Purkinje cell (primary cell): ENCODE results near the gene TMEM61. TPM values are rescaled to one million over a fixed set of nuclear protein-coding genes. Genes with fewer than 3 reads are reported as not detected.

ENCODE experiments used
- polyA plus RNA-seq: library from polyadenylated mRNA; unstranded; fragments of >200 nt; fragmentation: Nextera tagmentation; gene quantifications from 2 replicates; pipeline ENCODE4 v1.2.1, GENCODE V29; 2014

TMEM61 gene
- not detected in 2 replicates for polyA plus RNA-seq

DNA sequence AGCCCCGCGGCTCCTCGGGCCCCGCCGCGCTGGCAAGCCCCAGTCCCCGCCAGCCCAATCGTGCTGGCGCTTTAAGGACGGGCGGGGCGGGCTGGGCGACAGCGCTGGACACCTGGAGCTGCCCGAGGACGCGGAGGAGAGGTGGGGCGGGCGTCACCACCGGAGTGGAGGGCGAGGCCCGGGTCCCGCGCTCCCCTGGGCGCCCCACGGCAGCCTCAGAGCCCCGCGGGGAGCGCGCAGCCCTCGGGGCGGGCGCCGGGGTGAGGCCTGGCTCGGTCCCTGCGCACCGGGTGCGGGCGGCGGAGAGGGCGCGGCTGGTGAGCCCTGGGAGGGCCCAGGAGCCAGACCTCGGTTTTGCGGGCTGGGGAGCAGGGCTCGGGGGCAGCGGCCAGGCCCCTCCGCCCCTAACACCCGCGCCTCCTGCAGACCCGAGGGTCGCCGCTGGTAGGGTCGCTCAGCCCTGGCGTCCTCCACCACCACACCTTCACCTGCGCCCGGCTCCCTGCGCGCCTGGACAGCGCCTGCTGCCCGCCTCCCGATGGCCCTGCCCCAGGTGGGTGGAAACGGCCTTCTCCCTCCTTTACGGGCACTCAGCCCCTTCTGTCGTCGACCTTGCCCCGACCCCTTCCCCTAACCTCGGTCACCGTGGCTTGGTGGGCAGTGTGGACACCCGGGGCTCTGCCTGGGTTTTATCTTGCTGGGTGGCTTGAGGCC lies at the start of gene TMEM61:
TMEM61 (plus strand) TSS at position 101 of the 714 bp plus-strand sequence; CDS start at position 539, 438 bp downstream.

DNA sequence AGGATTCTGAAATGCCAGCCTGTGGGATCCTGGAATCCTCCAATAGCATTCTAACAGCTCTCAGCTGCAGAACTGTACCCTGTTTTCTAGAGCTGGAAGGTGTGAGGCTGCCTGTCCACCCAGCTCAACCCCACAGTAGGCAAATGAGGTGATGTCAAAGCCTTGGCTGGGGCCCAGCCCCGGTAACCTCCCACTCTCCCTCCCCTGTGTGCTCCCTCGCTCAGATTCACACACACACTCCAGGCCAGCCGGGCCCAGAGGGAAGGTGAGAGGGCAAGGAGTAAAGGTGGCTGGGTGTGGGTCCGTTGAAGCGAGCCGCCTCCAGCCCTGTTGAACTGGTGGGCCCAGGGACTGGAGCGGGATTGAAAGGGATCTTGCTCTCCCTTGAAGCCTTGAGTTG lies 18.2 kb downstream of the TMEM61 start, which contains the start of gene BSND:
BSND (plus strand) TSS at position 257 of the 400 bp plus-strand sequence. CDS start 254 bp downstream, outside the sequence.

GRCh38 chr1:55039342-55040082 lies 59.1 kb downstream of the TMEM61 start, which contains the start of gene PCSK9:
Gene PCSK9, plus strand, starts transcription at chr1:55039548. Its CDS starts 290 bp downstream, at chr1:55039838.

Other genes starting within 250 kb of the TMEM61 start
- 1.3 and 3.0 TPM in 2 replicates for gene PARS2, start 216.1 kb upstream of the TMEM61 start, polyA plus RNA-seq
- gene TTC22, start 179.3 kb upstream of the TMEM61 start, polyA plus RNA-seq: not detected in 2 replicates
- 11.9 and 14.3 TPM in 2 replicates for gene DHCR24, start 93.4 kb upstream of the TMEM61 start, polyA plus RNA-seq
- gene BSND, start 18.3 kb downstream of the TMEM61 start, polyA plus RNA-seq: not detected in 2 replicates
- gene PCSK9, start 58.9 kb downstream of the TMEM61 start, polyA plus RNA-seq: 3.5 and 4.3 TPM in 2 replicates
- 26.7 and 33.1 TPM in 2 replicates for gene USP24, start 234.7 kb downstream of the TMEM61 start, polyA plus RNA-seq